Astrocyte of the cerebellum (primary cell): ENCODE results near the gene CYSRT1.

ENCODE experiments used
- DNase-seq: peaks from one replicate; pipeline ENCODE4 v3.0.0-alpha.2; 2011; ENCODE audit warnings: low read depth
- H3K4me3 ChIP-seq: 2 replicates; pipeline ENCODE4 v1.5.1; 2011; ENCODE audit warnings: mild to moderate bottlenecking, low read depth, low read length, moderate library complexity
- CTCF ChIP-seq: IDR thresholded peaks from 2 replicates; pipeline ENCODE4 v1.5.1; 2012; ENCODE audit warnings: low read length, low read depth, moderate library complexity, mild to moderate bottlenecking; ENCODE audit errors: missing control alignments
- in situ Hi-C: cut with HindIII; loops from 2 replicates; pipeline ENCODE4 v1.10.0; 2017; ENCODE audit warnings: low sequenced_read_pairs

The CYSRT1 gene

GRCh38 chr9:137269231-137269772 lies 44.3 kb downstream of the CYSRT1 start:
- in situ Hi-C loops, result loop anchor here (5.0 kb wide), 1 partner anchor 143 kb away; no protein-coding TSS in a partner anchor
- H3K4me3 ChIP-seq, result no peak overlapping the region
- DNase-seq, result no peak
- no peak for TF ChIP-seq CTCF

GRCh38 chr9:137270929-137271695 lies 46.1 kb downstream of the CYSRT1 start:
- TF ChIP-seq CTCF, result no peak
- in situ Hi-C loops, result no loop called here

GRCh38 chr9:137271696-137272076 lies 46.7 kb downstream of the CYSRT1 start:
- no peak for TF ChIP-seq CTCF
- H3K4me3 ChIP-seq, result no peak overlapping the region
- in situ Hi-C loops, result no loop called here
- no peak for DNase-seq

More at GRCh38 chr9:137270929-137271695, 46.1 kb downstream of the CYSRT1 start:
- no peak for DNase-seq
- H3K4me3 ChIP-seq, result no peak overlapping the region

- no peak for DNase-seq
- TF ChIP-seq CTCF, result no peak
- in situ Hi-C loops, result no loop called here
- no peak overlapping the region for H3K4me3 ChIP-seq
These were observed 47.5 kb downstream of the CYSRT1 start for GRCh38 chr9:137272241-137273094.

GRCh38 chr9:137273095-137273490 lies 48.1 kb downstream of the CYSRT1 start:
- no peak for DNase-seq
- in situ Hi-C loops, result no loop called here
- no peak overlapping the region for H3K4me3 ChIP-seq
- no peak for TF ChIP-seq CTCF

GRCh38 chr9:137273611-137274320 lies 48.8 kb downstream of the CYSRT1 start:
- no peak for DNase-seq
- no peak for TF ChIP-seq CTCF
- in situ Hi-C loops, result no loop called here
- no peak overlapping the region for H3K4me3 ChIP-seq
